Activated CD4-positive, CD25-positive, alpha-beta regulatory T cell treated with anti-CD3 and anti-CD28 coated beads, Interleukin-2, amount 50 U/mL, for 16 hours (primary cell): ENCODE results near the gene KIF1B.
"Not testable (repeated sequence)": the region's sequence is repeated elsewhere in the genome, so short reads cannot be mapped to it uniquely, and the experiment has no call there.

ENCODE experiments used
- DNase-seq: peaks from one replicate; pipeline ENCODE4 v3.0.0-alpha.2; 2020; ENCODE audit warnings: low read depth, low spot score

Gene KIF1B

DNA sequence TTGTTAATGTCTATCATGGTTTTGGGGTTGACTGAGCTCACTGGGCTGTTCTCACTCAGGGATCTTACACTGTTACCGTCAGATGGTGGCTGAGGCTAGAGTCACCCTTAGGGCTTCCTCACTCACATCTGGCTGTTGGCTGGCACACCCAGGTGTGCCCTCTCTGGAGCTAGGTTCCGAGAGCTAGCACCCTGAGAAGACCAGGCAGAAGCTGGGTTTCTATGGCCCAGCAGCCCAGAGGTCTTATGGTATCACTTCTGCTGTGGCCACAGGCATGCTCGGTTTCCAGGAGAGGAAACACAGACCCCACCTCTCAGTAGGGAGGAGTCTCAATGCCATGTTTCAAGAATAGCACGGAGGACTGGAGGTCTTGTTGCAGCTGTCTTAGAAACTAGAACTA lies 20.7 kb upstream of the KIF1B start:
- no peak for DNase-seq

DNA sequence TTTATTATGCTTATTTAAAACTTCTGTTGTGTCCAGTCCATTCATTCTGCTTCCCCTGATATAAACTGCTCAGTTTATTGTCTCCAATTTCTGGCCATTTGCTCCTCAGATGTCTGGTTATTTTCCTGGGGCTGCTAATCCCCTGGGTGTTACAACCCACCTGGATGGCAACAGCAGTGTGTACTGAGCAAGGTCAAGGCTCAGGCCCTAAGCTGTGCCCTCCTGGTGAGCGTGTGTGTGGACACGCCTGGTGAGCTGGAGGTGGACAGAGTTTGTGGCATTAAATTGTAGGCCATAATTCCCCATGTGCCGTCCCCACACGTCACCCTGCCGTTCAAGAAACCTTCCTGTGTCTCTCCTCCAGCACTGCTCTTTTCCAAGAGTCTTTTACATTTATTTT lies 18.1 kb upstream of the KIF1B start:
- DNase-seq: no peak

DNA sequence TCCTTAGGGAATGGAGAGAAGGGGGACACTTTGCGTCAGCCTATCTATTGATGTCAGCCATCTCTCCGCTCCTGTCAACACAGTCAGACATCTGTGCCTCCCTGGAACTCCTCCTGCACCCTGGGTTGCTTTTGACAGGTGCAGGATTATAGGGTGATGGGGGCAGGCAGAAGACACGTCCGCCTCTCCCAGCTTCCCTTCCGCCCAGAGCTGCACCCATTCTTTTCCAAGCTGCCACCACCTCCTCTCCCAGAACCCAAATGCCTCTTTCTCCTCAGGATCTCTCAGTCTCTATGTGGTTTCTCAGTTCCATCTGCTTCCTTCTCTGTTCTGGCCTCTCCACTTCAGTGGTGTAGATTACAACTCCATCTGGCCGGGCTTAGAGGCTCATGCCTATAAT lies 17.1 kb upstream of the KIF1B start:
- DNase-seq: no peak

DNA sequence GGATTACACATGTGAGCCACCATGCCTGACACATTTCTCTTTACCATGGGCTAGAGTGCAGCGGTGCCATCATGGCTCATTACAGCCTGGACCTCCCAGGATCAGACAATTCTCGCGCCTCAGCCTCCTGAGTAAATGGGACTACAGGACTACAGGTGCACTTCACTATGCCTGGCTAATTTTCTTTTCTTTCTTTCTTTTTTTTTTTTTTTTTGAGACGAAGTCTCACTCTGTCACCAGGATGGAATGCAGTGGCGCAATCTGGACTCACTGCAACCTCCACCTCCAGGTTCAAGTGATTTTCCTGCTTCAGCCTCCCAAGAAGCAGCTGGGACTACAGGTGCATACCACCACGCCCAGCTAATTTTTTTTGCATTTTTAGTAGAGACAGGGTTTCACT lies 14.8 kb upstream of the KIF1B start:
- no peak for DNase-seq

DNA sequence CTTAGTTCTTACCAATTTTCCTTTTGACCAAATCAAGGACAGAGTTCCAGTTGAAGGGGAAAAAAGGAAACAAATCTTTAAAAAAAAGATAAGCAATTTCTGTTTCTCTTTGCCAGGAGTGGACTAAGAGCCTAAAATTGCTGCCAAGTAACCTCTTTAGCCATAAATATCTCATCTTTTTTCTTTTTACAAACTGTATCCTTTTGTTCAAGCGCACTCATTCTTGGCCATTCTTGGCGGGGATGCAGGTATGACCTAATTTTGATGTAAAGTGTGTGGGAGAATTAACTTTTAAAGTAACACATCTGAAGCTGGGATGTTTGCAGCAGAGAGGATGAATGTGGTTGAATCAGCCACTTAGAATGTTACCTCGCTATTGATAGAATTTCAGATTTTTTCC lies 13.4 kb upstream of the KIF1B start:
- no peak for DNase-seq

DNA sequence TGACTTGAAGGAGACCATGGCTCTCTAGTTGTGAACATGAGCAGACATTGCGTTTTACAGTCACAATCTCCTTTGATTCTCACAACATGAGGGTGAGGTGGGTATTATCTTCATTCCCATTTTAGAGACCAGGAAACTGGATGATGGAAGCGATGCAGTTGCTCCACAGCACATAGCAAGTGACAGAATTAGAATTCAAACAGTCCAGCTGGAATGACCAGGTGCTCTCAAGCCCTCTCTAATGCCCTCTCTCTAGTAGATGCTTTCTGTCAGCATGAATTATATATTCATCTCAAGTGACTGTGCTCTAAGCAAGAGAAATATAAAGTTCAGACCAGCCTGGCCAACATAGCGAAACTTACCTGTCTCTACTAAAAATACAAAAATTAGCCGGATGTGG lies 9.8 kb upstream of the KIF1B start:
- no peak for DNase-seq

DNA sequence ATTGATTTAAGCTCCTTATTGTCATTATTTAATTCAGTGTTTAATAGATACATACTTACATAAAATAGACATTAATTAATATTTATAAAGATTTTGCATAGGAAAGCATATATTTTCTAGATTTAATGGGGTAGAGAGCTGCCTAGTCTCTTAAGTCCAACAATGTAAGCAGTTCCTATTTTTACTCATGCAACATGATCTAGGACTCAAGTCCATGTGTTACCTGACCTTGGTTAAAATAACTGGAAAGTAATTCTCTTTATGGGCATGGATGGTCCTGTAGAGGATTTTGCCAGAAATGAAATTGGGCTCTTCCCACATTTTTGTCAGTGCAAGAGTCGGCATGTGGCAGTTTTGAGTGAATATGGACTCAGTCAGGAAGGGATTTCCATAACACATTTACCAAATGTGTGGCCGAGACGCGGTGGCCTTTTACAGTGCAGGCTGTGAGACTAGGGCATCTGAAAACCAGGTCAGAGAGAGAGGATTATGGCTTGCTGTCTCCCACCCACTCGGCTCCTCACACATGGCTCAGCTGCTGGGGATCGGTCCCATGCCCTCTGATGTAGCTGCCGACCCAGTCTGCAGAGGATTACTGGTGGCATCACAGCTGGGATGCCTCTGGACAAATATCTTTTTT lies 6.2 kb upstream of the KIF1B start:
- no peak for DNase-seq

DNA sequence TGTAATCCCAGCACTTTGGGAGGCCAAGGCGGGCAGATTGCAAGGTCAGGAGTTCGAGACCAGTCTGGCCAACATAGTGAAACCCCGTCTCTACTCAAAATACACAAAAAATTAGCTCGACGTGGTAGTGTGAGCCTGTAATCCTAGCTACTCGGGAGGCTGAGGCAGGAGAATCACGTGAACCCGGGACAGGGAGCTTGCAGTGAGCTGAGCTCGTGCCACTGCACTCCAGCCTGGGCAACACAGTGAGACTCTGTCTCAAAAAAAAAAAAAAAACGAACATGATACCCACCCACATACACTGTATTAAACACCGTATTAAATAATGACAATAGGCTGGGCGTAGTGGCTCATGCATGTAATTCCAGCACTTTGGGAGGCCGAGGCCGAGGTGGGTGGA lies 5.2 kb upstream of the KIF1B start:
- not testable (repeated sequence) for DNase-seq

DNA sequence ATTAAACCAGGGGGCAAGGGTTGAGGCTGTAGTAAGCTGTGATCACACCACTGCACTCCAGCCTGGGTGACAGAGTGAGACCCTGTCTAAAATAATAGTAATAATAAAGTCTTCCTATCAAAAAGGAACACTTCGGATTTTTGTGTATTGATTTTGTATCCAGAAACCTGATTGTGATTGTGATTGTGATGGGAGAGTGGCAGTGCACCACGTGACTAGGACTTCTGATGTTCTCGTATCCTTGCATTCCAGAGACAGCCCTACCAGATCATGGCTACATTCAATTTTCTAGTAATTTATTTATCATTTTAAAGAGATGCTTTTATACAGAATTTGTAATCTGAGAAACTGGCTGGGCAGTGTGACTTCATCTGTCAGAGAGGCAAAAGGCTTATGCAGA lies 2.6 kb upstream of the KIF1B start:
- no peak for DNase-seq

DNA sequence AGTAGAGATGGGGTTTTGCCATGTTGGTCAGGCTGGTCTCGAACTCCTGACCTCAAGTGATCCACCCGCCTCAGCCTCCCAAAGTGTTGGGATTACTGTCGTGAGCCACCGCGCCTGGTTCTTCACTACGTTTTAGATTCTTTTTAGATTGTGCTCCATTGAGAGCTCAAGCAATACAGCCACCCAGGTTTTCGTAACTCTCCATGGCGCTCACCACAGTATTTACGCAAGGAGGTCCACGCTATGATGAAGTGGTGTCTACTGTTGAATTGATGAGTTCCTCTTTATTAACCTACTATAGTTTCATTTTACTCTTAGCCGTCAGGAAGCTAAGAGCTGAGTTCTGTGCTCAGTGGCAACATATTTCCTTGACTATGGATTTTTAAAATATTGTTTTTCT lies 1.8 kb upstream of the KIF1B start:
- no peak for DNase-seq

DNA sequence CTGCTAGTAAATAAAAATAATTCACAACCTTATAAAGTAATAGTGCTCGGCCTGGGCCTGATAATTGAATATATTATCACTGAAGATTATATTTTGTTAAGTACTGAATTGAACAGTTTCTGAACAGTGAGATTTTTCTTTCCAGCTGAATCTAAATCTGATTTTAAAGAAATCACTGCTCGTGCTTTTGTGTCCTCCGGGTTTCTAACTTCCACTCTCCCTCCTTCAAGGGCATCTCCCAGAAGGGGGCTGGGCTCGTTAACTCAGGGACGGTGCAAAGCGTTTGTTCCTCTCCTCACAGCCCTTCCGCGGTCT lies 823 bp upstream of the KIF1B start:
- no peak for DNase-seq

DNA sequence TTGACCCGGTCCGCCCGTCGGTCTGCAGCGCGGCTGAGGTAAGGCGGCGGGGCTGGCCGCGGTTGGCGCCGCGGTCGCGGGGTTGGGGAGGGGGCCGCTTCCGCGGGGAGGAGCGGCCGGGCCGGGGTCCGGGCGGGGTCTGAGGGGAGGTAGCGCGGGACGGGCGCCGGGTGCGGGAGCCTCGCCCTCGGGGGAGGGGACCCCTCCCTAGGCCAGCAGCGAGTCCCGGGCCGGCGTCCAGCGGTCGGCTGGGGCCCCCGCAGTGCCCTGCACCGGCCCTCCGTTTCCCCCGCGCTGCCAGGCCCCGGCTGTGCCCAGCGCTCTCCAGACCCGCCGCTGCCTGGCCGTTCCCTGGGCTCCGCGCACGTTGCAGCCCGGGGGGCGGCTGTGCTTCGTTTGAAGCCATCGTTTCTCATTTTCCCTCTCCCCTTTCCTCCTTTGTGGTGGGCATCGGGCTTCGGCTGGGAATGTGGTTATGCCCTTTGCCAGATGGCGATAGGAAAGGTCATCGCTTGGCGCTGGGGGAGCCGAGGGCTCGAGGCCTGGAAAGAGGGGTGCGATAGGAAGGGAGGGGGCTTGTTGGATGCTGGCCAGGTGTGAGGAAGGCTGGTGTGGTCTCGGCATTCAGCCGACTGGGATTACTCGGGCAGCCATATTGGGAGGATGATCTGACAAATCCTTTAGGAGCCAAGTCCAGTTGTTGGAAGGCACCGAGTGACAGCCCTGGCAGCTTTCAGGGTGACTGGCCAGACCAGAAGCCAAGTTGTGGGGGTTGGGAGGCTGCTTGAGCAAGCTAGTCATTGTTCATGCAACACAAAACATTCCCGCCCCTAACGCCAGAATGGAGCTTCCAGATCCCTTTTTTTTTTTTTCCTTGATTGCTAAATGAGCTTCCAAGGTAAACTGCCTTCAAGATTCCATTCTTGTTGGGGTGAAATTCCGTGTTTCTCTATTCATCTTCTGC lies 753 bp downstream of the KIF1B start:
- DNase-seq: no peak

DNA sequence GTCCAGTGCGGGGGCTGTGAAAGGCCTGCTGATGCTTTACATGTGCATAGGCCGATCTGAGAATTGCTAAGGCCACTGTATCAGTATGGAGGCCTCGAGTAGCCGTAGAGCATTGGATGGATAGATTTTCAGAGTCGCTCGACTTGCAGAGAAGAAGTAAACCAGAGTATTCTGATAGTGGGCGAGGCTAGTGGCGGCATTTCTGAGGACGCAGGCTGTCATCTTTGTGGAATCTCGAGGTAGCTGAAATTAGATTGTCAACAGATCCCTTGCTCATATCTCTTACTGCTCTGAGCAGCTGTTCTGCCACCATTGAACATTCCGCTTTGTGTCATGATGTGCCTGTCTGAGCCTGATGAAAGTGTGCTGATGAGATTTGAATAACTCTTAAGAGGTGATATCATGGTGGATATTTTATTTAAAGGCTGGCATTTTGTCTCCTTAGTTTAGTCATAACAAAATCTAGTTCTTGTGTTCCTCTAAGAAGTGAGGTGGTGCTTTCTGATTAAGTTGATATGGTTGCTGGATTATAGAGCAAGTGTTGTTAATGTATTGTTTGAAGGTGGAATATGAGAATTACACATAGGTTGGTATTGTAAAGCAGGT lies 1.5 kb downstream of the KIF1B start:
- no peak for DNase-seq

DNA sequence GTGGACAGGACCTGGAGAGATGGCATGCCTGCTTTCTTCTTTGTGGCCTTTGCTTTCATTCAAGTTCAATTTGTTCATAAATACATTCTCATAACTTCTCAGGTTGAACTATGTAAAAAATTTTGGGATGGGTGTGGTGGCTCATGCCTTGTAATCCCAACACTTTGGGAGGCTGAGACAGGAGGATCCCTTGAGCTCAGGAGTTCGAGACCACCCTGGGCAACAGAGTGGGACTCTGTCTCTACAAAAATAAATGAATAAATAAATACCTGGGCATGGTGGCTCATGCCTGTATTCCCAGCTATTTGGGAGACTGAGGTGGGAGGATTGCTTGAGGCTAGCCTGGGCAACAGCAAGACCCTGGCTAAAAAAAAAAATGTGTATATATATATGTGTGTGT lies 2.1 kb downstream of the KIF1B start:
- DNase-seq: no peak

DNA sequence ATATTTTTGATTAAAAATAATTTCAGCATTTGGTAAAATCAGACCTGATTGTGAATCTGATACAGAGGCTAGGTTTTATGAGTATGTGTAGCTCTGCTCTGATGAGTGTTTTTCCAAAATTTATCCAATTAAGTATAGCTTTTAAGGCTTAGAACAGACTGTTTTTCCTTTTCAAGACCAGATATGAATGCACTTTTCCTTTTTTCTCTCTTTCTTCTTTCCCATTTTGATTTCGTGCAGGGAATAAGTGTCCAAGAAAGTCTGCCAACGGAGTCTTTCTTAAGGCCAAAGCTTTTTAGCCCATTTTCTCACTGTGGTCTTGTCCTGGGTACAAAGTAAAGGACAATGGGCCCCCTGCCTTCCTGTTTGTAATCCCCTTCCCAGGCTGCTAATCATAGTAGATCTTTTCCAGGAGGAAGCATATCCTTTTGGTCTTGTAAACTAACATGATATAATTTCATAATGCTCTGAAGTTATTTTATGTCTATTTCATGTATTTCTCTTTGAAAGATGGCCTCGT lies 2.9 kb downstream of the KIF1B start:
- no peak for DNase-seq

DNA sequence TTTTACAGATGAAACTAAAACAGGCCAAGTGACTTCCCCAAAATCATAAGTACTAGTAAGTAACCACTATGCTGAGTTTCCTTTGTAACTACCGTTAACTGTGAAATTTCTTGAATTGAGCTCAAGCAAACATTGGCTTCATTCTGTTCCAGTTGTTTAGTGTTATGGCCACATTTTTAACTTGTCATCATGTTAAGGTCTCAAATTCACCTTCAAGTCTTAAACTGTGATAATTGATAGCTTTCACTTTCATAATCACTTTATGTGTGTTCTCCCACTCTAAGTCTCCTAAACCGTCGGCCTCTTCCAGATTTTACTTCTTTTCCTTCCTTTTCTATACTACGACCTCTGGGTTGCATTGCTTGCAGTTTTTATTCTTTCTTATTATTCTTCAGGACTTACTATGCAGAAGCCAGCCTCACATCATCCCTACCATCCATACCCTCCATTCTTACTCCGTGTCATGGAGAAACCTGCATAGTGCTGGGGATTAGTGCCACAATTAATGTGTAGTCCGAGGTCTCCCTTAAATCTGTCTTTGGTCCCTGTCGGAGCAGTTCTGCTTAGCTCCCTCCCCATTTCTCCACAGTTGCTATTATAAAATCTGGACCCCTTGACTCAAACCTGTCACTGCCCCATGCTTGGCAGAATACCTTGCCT lies 5.8 kb downstream of the KIF1B start:
- no peak for DNase-seq

DNA sequence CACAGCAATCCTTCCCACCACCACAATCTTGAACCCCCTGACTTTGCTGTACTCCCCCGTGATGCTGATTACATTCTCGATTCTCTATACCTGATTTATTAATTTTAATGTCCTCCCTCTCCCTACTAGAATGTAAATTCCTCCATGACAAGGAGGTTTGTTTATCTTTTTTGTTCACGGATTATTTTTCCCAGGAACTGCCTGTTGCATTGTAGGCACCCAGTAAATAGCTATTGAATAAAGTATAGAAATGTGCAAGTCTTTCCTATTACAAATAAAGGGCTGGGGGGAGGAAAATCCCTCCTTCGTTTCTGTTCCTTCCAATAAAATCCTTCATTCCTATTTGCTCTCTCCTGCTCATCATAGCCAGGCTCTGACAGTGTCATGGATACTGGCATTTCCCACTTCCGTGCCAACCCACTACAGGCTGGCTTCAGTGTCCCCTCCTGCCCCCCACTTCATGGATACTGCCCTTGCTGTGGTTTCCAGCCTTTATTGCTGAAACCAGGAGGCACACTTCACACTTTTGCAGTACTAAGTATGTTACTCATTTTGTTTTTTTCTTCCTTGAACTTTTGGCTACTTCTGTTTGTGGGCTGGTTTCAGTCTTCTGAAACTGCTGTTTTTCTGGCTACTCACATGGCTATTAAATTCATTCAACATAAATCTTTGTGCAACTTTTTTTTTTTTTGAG lies 7.5 kb downstream of the KIF1B start:
- DNase-seq: no peak

DNA sequence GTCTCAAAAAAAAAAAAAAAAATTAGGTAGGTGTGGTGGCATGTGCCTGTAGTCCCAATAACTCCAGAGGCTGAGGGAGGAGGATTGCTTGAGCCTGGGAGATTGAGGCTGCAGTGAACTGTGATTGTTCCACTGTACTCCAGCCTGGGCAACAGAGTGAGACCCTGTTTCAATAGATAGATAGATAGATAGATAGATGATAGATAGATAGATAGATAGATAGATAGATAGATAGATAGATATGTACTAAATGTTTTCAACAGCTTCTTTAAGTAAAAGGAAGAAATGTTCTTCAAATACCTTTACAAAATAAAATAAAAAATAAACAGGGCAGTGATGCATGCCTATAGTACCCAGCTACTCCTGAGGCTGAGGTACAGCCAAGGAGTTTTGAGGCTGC lies 9.8 kb downstream of the KIF1B start:
- DNase-seq: no peak

DNA sequence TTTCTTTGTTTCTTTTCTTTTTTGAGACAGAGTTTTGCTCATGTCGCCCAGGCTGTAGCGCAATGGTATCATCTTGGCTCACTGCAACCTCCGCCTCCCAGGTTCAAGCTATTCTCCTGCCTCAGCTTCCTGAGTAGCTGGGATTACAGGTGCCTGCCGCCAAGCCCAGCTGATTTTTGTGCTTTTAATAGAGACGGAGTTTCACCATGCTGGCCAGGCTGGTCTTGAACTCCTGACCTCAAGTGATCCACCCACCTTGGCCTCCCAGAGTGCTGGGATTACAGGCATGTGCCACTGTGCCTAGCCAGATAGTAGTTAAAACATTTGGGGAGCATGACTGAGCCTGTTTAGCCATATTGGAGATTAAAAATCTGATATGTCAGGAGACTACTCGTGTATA lies 10.3 kb downstream of the KIF1B start:
- DNase-seq: not testable (repeated sequence)

DNA sequence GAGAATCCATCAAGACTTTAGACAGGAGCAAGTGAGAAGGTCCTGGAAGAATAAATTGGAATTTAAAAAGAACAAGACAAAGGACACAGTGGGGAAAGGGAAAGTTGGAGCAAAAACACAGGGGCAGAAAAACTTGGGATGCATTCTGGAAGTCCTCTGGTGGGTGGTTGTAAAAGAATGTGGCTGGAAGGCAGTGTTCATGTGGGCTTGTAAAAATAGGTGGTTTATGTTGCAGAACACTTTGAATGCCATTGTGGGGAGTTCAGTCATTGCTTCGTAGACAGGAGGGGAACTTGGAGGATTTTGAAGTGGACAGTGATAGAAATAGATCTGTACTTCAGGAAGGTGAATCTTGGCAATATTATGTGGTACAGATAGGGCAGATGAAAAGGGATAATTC lies 15.2 kb downstream of the KIF1B start:
- no peak for DNase-seq

DNA sequence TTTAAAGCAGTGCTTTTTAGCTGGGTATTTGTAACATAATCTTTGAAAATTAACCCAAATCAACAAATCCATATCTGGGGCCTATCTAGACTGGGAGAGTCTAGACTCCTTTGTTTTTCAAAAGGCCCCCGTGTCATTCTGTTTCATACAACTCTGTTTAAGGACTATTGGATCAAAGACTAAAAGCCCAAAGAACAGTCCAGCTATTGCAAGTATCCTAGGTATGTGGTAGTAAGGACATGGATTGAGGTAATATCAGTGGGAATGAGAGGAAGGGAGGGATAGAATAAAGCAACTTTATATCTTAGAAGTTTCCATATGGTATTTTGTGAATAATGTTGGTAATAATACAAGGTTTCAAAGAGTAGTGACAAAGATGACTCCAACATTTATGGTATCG lies 18.2 kb downstream of the KIF1B start:
- no peak for DNase-seq

DNA sequence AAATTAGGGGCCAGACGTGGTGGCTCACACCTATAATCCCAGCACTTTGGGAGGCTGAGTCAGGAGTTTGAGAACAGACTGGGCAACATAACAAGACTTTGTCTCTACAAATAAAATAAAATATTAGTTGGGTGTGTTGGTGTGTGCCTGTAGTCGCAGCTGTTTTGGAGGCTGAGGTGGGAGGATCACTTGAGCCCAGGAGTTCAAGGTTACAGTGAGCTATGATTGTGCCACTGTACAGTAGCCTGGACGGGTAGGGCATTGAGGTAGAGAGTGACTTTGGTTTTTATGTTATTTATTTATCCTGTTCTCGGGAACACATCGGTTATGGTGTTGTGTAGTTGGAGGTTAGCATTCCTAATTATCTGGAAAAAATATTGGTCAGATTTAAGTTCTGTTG lies 19.5 kb downstream of the KIF1B start:
- DNase-seq: no peak
